Activated CD4-positive, alpha-beta T cell treated with anti-CD3 and anti-CD28 coated beads for 36 hours (primary cell): ENCODE results near the gene MTOR. TPM values are rescaled to one million over a fixed set of nuclear protein-coding genes. Genes with fewer than 3 reads are reported as not detected.
"Not testable (repeated sequence)": the region's sequence is repeated elsewhere in the genome, so short reads cannot be mapped to it uniquely, and the experiment has no call there.

ENCODE experiments used
- ATAC-seq: fragments of 200-7000 bp; cut with Tn5 transposase; one replicate; pipeline ENCODE4 v1.10.0; 2021; ENCODE audit warnings: mild to moderate bottlenecking, moderate library complexity
- CTCF ChIA-PET: fragments of 350-600 bp; sonication (Branson Sonifier 250); formaldehyde crosslinking; loops from one replicate; lab custom pipeline; 2021; ENCODE audit warnings: antibody characterized with exemption; lab: Charles Lee
- POLR2A ChIA-PET: fragments of 350-600 bp; sonication (Branson Sonifier 250); formaldehyde crosslinking; loops from one replicate; lab custom pipeline; 2021; ENCODE audit warnings: antibody characterized with exemption, inconsistent platforms; lab: Charles Lee
- DNase-seq: peaks from one replicate; pipeline ENCODE4 v3.0.0-alpha.2; 2020
- H3K27ac Mint-ChIP-seq: one replicate; pipeline ENCODE4 v1.8.0; 2021; ENCODE audit warnings: mixed read lengths
- H3K27me3 Mint-ChIP-seq: one replicate; pipeline ENCODE4 v1.8.0; 2021; ENCODE audit warnings: mixed read lengths
- H3K36me3 Mint-ChIP-seq: one replicate; pipeline ENCODE4 v1.8.0; 2021; ENCODE audit warnings: low read depth, mixed read lengths
- H3K4me1 Mint-ChIP-seq: one replicate; pipeline ENCODE4 v1.8.0; 2021; ENCODE audit warnings: mixed read lengths
- H3K4me3 Mint-ChIP-seq: one replicate; pipeline ENCODE4 v1.8.0; 2021; ENCODE audit warnings: mild to moderate bottlenecking, moderate library complexity, mixed read lengths
- H3K9me3 Mint-ChIP-seq: one replicate; pipeline ENCODE4 v1.8.0; 2021; ENCODE audit warnings: low read depth, mixed read lengths
- intact Hi-C, 2 experiments: fragments of 100-400 bp; cut with DNase I in 1 of 2; cut with micrococcal nuclease in 1 of 2; formaldehyde crosslinking; loops; one replicate each; pipeline versions ENCODE4 v1.14.2 to v1.15.1; 2022 to 2024; cut with DNase I, micrococcal nuclease
- total RNA-seq, 2 experiments: library from RNA; stranded (reverse); gene quantifications; one replicate each; pipeline ENCODE4 v1.2.3, GENCODE V29; 2021

The MTOR gene
- total RNA-seq: 10 to 100 TPM; 32.3 to 36.3 TPM

GRCh38 chr1:11262171-11263049 lies at the start of gene MTOR:
Gene MTOR (minus strand): TSS chr1:11262551. CDS start chr1:11259409, 3,142 bp downstream.
- DNase-seq (peak; percentile 98), ATAC-seq (peak; percentile 98)
- peaks cover 15% of the 10 kb centered on the region for H3K4me1 Mint-ChIP-seq
- peak within 1 kb of the TSS; percentile 87 for H3K27ac Mint-ChIP-seq
- peak within 1 kb of the TSS; percentile 90 for H3K4me3 Mint-ChIP-seq
- no peaks in the 10 kb centered on the region for H3K9me3 Mint-ChIP-seq
- peaks cover 8% of the 10 kb centered on the region for H3K36me3 Mint-ChIP-seq
- intact Hi-C loops: loop anchor here (1.0 to 10.0 kb wide), 14 partner anchors 10 to 1352 kb away; partner anchors contain the start of genes AGTRAP (in 1 of the 2), CLCN6 (in 1 of the 2), CTNNBIP1 (in 1 of the 2) and EXOSC10 (in 1 of the 2)
- ChIA-PET POLR2A (interaction anchor here (1.1 to 1.7 kb wide), 2 partner anchors 10 to 646 kb away, joined by 5 to 7 read pairs; partner anchors contain the start of gene UBIAD1), CTCF (interaction anchor here (0.7 to 2.8 kb wide), 8 partner anchors 10 to 379 kb away, joined by 3 to 13 read pairs (median 5); partner anchors contain the start of gene UBIAD1)
- no peaks in the 10 kb centered on the region for H3K27me3 Mint-ChIP-seq

GRCh38 chr1:11309385-11309784 lies 47.0 kb upstream of the MTOR start:
- ChIA-PET CTCF (no interaction called here), POLR2A (no interaction called here)
- H3K9me3 Mint-ChIP-seq: no peaks in the 10 kb centered on the region
- no peak for ATAC-seq
- DNase-seq: no peak
- H3K4me1 Mint-ChIP-seq: peaks cover 9% of the 10 kb centered on the region
- H3K27ac Mint-ChIP-seq: no peak overlapping the region
- no peaks in the 10 kb centered on the region for H3K36me3 Mint-ChIP-seq
- intact Hi-C loops: no loop called here
- H3K27me3 Mint-ChIP-seq: no peaks in the 10 kb centered on the region
- no peak overlapping the region for H3K4me3 Mint-ChIP-seq

GRCh38 chr1:11308699-11309224 lies 46.4 kb upstream of the MTOR start:
- CTCF ChIA-PET: no interaction called here
- no peak overlapping the region for H3K27ac Mint-ChIP-seq

GRCh38 chr1:11307852-11308251 lies 45.5 kb upstream of the MTOR start:
- CTCF ChIA-PET: interaction anchor here (0.6 kb wide), 1 partner anchor 37 kb away, joined by 3 read pairs; no protein-coding TSS in a partner anchor
- POLR2A ChIA-PET: no interaction called here
- H3K36me3 Mint-ChIP-seq: no peaks in the 10 kb centered on the region
- no peak overlapping the region for H3K27ac Mint-ChIP-seq
- intact Hi-C loops: no loop called here
- no peaks in the 10 kb centered on the region for H3K9me3 Mint-ChIP-seq
- ATAC-seq (no peak), DNase-seq (no peak)
- no peak overlapping the region for H3K4me3 Mint-ChIP-seq
- H3K4me1 Mint-ChIP-seq: peaks cover 9% of the 10 kb centered on the region
- no peaks in the 10 kb centered on the region for H3K27me3 Mint-ChIP-seq

More at GRCh38 chr1:11308699-11309224, 46.4 kb upstream of the MTOR start:
- Mint-ChIP-seq H3K4me1 (peaks cover 9% of the 10 kb centered on the region), H3K36me3 (no peaks in the 10 kb centered on the region), H3K4me3 (no peak overlapping the region), H3K27me3 (no peaks in the 10 kb centered on the region), H3K9me3 (no peaks in the 10 kb centered on the region)
- no peak for DNase-seq
- ATAC-seq: no peak
- POLR2A ChIA-PET: no interaction called here
- intact Hi-C loops: no loop called here

- DNase-seq, CTCF ChIA-PET, H3K27me3 Mint-ChIP-seq, H3K27ac Mint-ChIP-seq, H3K9me3 Mint-ChIP-seq, H3K36me3 Mint-ChIP-seq, POLR2A ChIA-PET, intact Hi-C loops, ATAC-seq, H3K4me3 Mint-ChIP-seq, H3K4me1 Mint-ChIP-seq: not testable (repeated sequence)
Measured at GRCh38 chr1:11305516-11305915, 43.2 kb upstream of the MTOR start.

- Mint-ChIP-seq H3K4me1 (peaks cover 14% of the 10 kb centered on the region), H3K36me3 (peaks cover 3% of the 10 kb centered on the region), H3K4me3 (no peak overlapping the region), H3K27ac (no peak overlapping the region), H3K9me3 (no peaks in the 10 kb centered on the region), H3K27me3 (no peaks in the 10 kb centered on the region)
- ATAC-seq: no peak
- DNase-seq: no peak
- ChIA-PET CTCF (interaction anchor here (0.9 to 1.3 kb wide), 2 partner anchors 21 to 35 kb away, joined by 3 read pairs; no protein-coding TSS in a partner anchor), POLR2A (no interaction called here)
- intact Hi-C loops: no loop called here
Measured at GRCh38 chr1:11302366-11302765, 40.0 kb upstream of the MTOR start.

GRCh38 chr1:11301601-11302000 lies 39.2 kb upstream of the MTOR start:
- peaks cover 6% of the 10 kb centered on the region for H3K36me3 Mint-ChIP-seq

GRCh38 chr1:11299225-11299574 lies 36.8 kb upstream of the MTOR start:
- ChIA-PET CTCF (interaction anchor here (0.5 kb wide), 1 partner anchor 249 kb away, joined by 4 read pairs; no protein-coding TSS in a partner anchor), POLR2A (interaction anchor here (1.0 kb wide), 1 partner anchor 9 kb away, joined by 4 read pairs; no protein-coding TSS in a partner anchor)
- ATAC-seq (peak; percentile 72), DNase-seq (peak; percentile 34)
- Mint-ChIP-seq H3K4me3 (peak overlapping the region; percentile 22), H3K36me3 (peaks cover 20% of the 10 kb centered on the region), H3K4me1 (peaks cover 42% of the 10 kb centered on the region), H3K27me3 (no peaks in the 10 kb centered on the region), H3K27ac (peak overlapping the region; percentile 89), H3K9me3 (no peaks in the 10 kb centered on the region)
- intact Hi-C loops: loop anchor here in 1 of 2 experiments (5.0 kb wide), 1 partner anchor 57 kb away; no protein-coding TSS in a partner anchor

More at GRCh38 chr1:11301601-11302000, 39.2 kb upstream of the MTOR start:
- Mint-ChIP-seq H3K27me3 (no peaks in the 10 kb centered on the region), H3K4me3 (no peak overlapping the region), H3K4me1 (peaks cover 21% of the 10 kb centered on the region), H3K27ac (no peak overlapping the region), H3K9me3 (no peaks in the 10 kb centered on the region)
- no peak for DNase-seq
- CTCF ChIA-PET: interaction anchor here (0.9 kb wide), 1 partner anchor 36 kb away, joined by 3 read pairs; no protein-coding TSS in a partner anchor
- no peak for ATAC-seq
- POLR2A ChIA-PET: no interaction called here
- intact Hi-C loops: no loop called here

GRCh38 chr1:11298390-11299224 lies 36.3 kb upstream of the MTOR start:
- H3K4me3 Mint-ChIP-seq: no peak overlapping the region
- ATAC-seq: peak; percentile 49

GRCh38 chr1:11297774-11298173 lies 35.4 kb upstream of the MTOR start:
- H3K4me1 Mint-ChIP-seq: peaks cover 51% of the 10 kb centered on the region
- intact Hi-C loops: loop anchor here in 1 of 2 experiments (5.0 kb wide), 1 partner anchor 55 kb away; no protein-coding TSS in a partner anchor
- CTCF ChIA-PET, ATAC-seq, H3K4me3 Mint-ChIP-seq, POLR2A ChIA-PET, H3K9me3 Mint-ChIP-seq, DNase-seq, H3K27me3 Mint-ChIP-seq: not testable (repeated sequence)
- H3K27ac Mint-ChIP-seq: peak overlapping the region; percentile 14
- peaks cover 27% of the 10 kb centered on the region for H3K36me3 Mint-ChIP-seq

More at GRCh38 chr1:11298390-11299224, 36.3 kb upstream of the MTOR start:
- Mint-ChIP-seq H3K36me3 (peaks cover 20% of the 10 kb centered on the region), H3K9me3 (no peaks in the 10 kb centered on the region), H3K4me1 (peaks cover 44% of the 10 kb centered on the region), H3K27me3 (no peaks in the 10 kb centered on the region), H3K27ac (peak overlapping the region; percentile 89)
- ChIA-PET CTCF (interaction anchor here (0.5 kb wide), 1 partner anchor 249 kb away, joined by 4 read pairs; no protein-coding TSS in a partner anchor), POLR2A (interaction anchor here (1.0 kb wide), 1 partner anchor 8 kb away, joined by 4 read pairs; no protein-coding TSS in a partner anchor)
- DNase-seq: no peak
- intact Hi-C loops: loop anchor here in 1 of 2 experiments (5.0 kb wide), 1 partner anchor 56 kb away; no protein-coding TSS in a partner anchor
